Dendritic cell treated with granulocyte-macrophage colony-stimulating factor and Interleukin-4, amounts not matched to agents 40 ng/mL and 50 ng/mL, for 4 days (primary cell): Measurements from ENCODE around the gene GPC1.

ENCODE experiments used
- H3K27ac Mint-ChIP-seq: one replicate; pipeline ENCODE4 v1.8.0; 2022; ENCODE audit warnings: mild to moderate bottlenecking, mixed read lengths
- H3K27me3 Mint-ChIP-seq: one replicate; pipeline ENCODE4 v1.8.0; 2022; ENCODE audit warnings: mild to moderate bottlenecking, mixed read lengths
- H3K36me3 Mint-ChIP-seq: one replicate; pipeline ENCODE4 v1.8.0; 2022; ENCODE audit warnings: low read depth, mixed read lengths
- H3K4me1 Mint-ChIP-seq: one replicate; pipeline ENCODE4 v1.8.0; 2022; ENCODE audit warnings: low read depth, mixed read lengths
- H3K4me3 Mint-ChIP-seq: one replicate; pipeline ENCODE4 v1.8.0; 2022; ENCODE audit warnings: mild to moderate bottlenecking, moderate library complexity, mixed read lengths
- H3K9me3 Mint-ChIP-seq: one replicate; pipeline ENCODE4 v1.8.0; 2022; ENCODE audit warnings: mixed read lengths
- intact Hi-C: fragments of 100-400 bp; cut with micrococcal nuclease; formaldehyde crosslinking; loops from one replicate; pipeline ENCODE4 v1.15.0; 2022

The GPC1 gene

DNA sequence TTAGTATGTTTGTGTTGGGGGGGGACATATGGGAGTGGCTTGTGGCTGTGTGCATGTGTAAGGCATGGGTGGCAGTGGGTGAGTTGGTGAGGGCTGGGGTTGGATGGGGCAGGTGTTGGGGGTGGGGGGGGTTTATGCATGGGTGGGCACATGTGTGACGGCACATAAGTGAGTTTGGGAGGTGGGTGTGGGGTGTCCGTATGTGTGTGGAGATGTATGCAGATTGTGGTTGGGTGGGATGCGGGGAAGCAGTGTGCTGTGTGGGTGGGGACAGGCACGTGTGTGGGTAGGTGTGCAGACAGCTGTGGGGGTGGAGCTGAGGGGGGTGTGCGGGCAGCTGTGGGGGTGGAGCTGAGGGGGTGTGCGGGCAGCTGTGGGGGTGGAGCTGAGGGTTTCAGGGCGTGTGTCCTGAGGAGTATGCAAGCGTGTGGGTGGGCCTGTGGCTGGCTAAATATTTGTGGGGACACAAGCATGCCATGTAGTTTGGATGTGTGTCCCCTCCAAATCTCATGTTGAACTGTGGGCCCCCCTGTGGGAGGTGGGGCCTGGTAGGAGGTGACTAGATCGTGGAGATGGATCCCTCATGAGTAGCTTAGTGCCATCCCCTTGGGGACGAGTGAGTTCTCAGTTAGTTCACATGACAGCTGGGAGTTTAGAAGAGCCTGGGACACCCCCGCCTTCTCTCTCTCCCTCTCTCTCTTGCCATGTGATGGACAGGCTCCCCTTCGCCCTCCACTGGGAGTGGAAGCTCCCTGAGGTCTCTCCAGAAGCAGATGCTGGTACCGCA, 62.9 kb downstream of the GPC1 start:
- Mint-ChIP-seq H3K9me3 (peaks cover 26% of the 10 kb centered on the region), H3K4me1 (no peaks in the 10 kb centered on the region), H3K4me3 (no peak overlapping the region), H3K27ac (no peak overlapping the region), H3K36me3 (peaks cover 74% of the 10 kb centered on the region), H3K27me3 (no peaks in the 10 kb centered on the region)
- intact Hi-C loops = no loop called here

DNA sequence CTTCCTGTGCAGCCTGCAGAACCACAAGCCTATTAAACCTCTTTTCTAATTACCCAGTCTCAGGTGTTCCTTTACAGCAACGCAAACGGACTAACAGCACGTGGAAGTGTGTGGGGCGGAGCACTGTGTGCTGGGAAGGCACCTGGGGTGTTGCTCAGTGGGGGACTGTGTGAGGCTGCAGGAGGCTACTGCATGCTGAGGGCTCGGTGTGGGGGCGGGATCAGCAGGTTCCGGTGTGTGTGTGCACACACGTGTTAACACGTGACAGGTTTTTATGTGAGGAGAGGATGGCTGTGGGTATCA, 63.4 kb downstream of the GPC1 start:
- H3K4me3 Mint-ChIP-seq = no peak overlapping the region
- H3K27ac Mint-ChIP-seq = no peak overlapping the region
- peaks cover 21% of the 10 kb centered on the region for H3K9me3 Mint-ChIP-seq
- H3K27me3 Mint-ChIP-seq = no peaks in the 10 kb centered on the region
- intact Hi-C loops = no loop called here
- no peaks in the 10 kb centered on the region for H3K4me1 Mint-ChIP-seq
- H3K36me3 Mint-ChIP-seq = peaks cover 74% of the 10 kb centered on the region

DNA sequence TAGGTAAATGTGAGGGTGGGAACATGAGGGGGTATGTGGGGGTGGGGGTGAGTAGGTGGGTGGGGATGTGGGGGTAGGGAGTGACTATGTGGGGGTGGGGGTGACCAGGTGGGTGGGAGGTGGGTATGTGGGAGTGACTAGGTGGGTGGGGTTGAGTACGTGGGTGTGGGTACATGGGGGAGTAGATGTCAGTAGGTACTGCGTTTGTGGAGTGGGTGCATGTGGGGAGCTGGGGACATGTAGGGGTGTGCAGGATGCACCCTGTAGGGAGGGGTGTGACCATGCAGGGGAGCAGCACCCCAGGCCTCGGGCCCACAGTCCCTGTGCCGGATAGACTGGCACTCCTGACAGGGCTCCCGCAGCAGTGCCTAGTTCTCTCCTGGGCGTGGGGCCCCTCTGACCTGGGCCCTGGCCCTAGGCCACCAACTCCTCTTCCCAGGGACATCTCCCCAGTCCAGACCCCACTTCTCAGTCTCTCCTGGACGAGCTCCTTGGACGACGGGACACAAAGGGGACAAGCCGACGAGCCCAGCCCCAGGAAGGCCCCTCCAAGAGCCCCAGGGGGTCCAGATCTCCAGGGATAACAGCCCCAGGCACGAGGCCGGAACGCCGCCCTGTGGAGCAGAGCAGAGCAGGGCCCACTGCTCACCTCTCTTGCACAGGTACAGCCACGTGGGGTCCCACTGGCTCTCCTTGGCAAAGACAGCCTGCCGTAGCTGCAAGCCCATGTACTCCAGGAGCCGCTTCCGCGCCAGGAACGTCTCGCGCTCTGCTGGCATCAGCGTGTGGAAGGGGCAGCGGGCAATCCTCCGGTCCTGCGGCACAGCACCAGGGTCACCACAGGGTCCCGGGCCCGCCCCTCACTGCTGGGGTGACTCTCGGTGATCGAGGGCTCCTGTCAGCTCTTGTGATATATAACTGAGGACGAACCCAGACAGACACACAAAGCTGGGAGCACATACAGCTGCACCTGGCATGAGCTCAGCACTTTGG, 64.1 kb downstream of the GPC1 start:
- H3K9me3 Mint-ChIP-seq = peaks cover 14% of the 10 kb centered on the region
- peaks cover 70% of the 10 kb centered on the region for H3K36me3 Mint-ChIP-seq
- no peak overlapping the region for H3K27ac Mint-ChIP-seq
- H3K4me1 Mint-ChIP-seq = no peaks in the 10 kb centered on the region
- no peaks in the 10 kb centered on the region for H3K27me3 Mint-ChIP-seq
- intact Hi-C loops = no loop called here
- H3K4me3 Mint-ChIP-seq = no peak overlapping the region

- Mint-ChIP-seq H3K27me3 (no peaks in the 10 kb centered on the region), H3K36me3 (peaks cover 63% of the 10 kb centered on the region), H3K4me1 (no peaks in the 10 kb centered on the region), H3K4me3 (no peak overlapping the region), H3K27ac (no peak overlapping the region), H3K9me3 (peaks cover 4% of the 10 kb centered on the region)
- intact Hi-C loops = no loop called here
Measured at GRCh38 chr2:240500561-240501423, 65.3 kb downstream of the GPC1 start.

DNA sequence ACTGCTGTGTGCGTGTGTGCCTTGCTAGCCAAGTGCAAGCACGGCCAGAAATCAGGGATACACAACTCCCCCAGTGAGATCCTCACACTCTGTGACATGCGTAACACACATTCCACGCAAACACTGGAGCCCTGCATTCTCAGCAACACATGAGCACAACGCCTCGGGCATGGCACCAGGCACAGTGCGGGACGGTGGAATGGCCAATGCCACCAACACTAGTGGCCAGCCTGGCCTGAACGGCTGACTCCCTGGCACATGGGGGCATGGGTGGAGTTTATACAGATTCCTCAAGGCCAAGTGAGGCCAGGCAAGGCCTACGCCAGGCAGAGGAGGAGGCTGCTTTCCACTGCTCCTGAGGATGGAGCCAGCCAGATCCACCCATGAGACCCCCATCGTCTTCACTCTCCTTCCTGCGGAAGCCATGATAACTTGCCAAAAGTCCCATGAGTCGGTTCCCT, 66.1 kb downstream of the GPC1 start:
- no peak overlapping the region for H3K27ac Mint-ChIP-seq
- H3K4me3 Mint-ChIP-seq = no peak overlapping the region
- H3K27me3 Mint-ChIP-seq = no peaks in the 10 kb centered on the region
- no peaks in the 10 kb centered on the region for H3K4me1 Mint-ChIP-seq
- intact Hi-C loops = no loop called here
- peaks cover 55% of the 10 kb centered on the region for H3K36me3 Mint-ChIP-seq
- H3K9me3 Mint-ChIP-seq = no peaks in the 10 kb centered on the region

- H3K27ac Mint-ChIP-seq = no peak overlapping the region
- intact Hi-C loops = no loop called here
- H3K9me3 Mint-ChIP-seq = no peaks in the 10 kb centered on the region
- no peak overlapping the region for H3K4me3 Mint-ChIP-seq
- no peaks in the 10 kb centered on the region for H3K27me3 Mint-ChIP-seq
- peaks cover 51% of the 10 kb centered on the region for H3K36me3 Mint-ChIP-seq
- H3K4me1 Mint-ChIP-seq = no peaks in the 10 kb centered on the region
Measured at GRCh38 chr2:240502059-240502429, 66.6 kb downstream of the GPC1 start.

DNA sequence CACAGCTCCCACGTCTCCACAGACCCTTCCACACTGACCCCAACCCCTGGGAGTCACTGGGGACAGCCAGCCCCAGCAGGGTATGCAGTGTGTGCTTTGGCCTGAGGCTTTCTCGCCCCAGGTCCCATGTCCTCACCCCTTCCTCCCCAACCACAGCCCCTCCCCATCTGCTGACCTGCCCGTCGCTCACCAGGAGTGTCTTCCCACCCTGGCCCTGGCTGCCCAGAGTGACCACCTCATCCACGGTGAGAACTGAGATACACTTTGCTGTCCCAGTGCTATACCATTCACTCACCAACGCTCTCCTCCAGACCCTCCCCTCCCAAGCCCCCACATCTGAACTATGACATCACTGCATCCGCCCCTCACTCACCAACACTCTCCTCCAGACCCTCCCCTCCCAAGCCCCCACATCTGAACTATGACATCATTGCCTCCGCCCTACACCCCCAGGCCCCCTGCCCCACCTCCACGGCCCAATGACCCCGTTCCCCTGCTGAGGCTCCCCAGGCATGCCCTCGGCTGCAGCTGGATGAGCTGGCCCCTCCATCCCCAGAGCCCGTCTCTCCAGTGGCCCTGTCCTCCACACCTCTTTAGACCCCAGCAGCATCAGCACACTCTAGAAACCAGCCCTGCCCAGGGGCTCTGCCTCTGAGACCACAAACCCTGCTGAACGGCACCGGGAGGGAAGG, 67.1 kb downstream of the GPC1 start:
- Mint-ChIP-seq H3K36me3 (peaks cover 47% of the 10 kb centered on the region), H3K4me3 (no peak overlapping the region)

DNA sequence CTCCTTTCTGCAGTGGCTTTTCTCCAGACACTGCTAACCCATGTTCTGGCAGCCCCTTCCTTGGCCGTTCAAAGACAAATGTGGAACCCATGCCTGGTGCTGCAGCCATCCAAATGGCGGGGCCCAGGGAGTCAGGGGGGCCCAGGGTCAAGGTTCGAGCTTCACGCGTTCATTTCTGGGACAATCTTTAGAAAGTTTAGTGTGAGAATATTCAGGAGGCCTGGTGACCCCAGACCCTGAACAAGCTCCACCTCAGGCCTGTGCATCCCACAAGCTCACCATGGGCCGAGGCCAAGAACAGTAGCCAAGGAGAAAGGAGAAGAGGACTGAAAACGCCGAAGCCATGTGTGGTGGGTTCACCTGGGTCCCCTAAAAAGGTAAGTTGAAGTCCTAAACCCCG, 67.9 kb downstream of the GPC1 start:
- Mint-ChIP-seq H3K27ac (no peak overlapping the region), H3K9me3 (no peaks in the 10 kb centered on the region), H3K27me3 (no peaks in the 10 kb centered on the region), H3K4me1 (no peaks in the 10 kb centered on the region), H3K4me3 (no peak overlapping the region), H3K36me3 (peaks cover 40% of the 10 kb centered on the region)
- intact Hi-C loops = no loop called here

More for the DNA sequence above, 67.1 kb downstream of the GPC1 start:
- intact Hi-C loops = no loop called here
- no peak overlapping the region for H3K27ac Mint-ChIP-seq
- H3K27me3 Mint-ChIP-seq = no peaks in the 10 kb centered on the region
- no peaks in the 10 kb centered on the region for H3K4me1 Mint-ChIP-seq
- H3K9me3 Mint-ChIP-seq = no peaks in the 10 kb centered on the region

GRCh38 chr2:240503848-240504247, 68.4 kb downstream of the GPC1 start:
- Mint-ChIP-seq H3K9me3 (no peaks in the 10 kb centered on the region), H3K4me1 (no peaks in the 10 kb centered on the region), H3K27me3 (no peaks in the 10 kb centered on the region), H3K36me3 (peaks cover 40% of the 10 kb centered on the region), H3K27ac (no peak overlapping the region), H3K4me3 (no peak overlapping the region)
- intact Hi-C loops = no loop called here

DNA sequence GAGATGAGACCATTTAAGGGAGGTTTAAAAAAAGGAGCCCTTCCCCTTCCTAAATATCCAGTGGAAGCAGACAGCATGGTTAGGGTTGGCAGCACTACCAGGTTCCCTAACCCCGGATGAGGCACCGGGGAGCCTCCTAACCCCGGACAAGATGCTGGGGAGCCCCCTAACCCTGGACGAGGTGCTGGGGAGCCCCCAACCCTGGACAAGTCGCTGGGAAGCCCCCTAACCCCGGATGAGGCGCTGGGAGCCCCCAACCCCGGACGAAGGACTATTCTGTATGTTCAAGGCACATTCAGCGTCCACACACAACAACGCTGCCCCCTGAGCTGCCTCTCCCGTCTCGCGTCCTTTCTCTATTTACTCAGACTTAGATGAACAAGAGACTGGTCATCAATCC, 70.4 kb downstream of the GPC1 start:
- no peak overlapping the region for H3K27ac Mint-ChIP-seq
- no peak overlapping the region for H3K4me3 Mint-ChIP-seq
- H3K36me3 Mint-ChIP-seq = peaks cover 27% of the 10 kb centered on the region
- intact Hi-C loops = no loop called here
- no peaks in the 10 kb centered on the region for H3K27me3 Mint-ChIP-seq
- H3K9me3 Mint-ChIP-seq = no peaks in the 10 kb centered on the region
- H3K4me1 Mint-ChIP-seq = peaks cover 6% of the 10 kb centered on the region

DNA sequence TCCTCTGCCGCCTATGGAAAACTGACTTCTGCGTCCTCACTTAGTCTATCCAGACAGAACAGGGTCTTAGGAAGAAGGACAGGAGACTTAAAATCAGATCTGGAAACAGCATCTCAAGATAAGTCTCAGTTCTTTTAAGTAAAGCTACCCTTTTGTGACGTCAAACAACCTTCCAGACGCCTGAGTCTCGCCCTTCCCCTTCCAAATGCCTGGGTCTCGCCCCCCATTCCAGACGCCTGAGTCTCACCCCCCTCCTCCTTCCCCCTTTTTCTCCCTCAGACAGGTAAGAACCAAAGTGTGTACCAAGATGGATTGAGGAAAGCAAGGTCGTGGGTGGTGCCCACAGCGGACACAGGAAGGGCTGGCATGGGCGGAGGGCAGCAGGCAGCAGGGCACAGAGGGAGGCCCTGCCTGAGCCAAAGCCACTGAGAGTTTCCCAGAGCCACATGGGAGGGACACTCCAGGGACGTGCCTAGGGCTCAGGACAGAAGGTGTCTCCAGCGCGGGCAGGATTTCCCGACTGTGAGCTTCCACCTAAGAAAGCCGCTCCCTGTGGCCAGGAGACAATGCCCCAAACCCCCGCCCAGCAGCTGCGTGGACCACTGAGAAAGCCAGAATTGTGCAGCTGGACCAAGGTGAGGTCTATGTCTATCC, 71.1 kb downstream of the GPC1 start:
- no peak overlapping the region for H3K27ac Mint-ChIP-seq
- no peaks in the 10 kb centered on the region for H3K9me3 Mint-ChIP-seq
- no peaks in the 10 kb centered on the region for H3K27me3 Mint-ChIP-seq
- no peak overlapping the region for H3K4me3 Mint-ChIP-seq
- intact Hi-C loops = no loop called here
- peaks cover 30% of the 10 kb centered on the region for H3K36me3 Mint-ChIP-seq
- peaks cover 6% of the 10 kb centered on the region for H3K4me1 Mint-ChIP-seq

DNA sequence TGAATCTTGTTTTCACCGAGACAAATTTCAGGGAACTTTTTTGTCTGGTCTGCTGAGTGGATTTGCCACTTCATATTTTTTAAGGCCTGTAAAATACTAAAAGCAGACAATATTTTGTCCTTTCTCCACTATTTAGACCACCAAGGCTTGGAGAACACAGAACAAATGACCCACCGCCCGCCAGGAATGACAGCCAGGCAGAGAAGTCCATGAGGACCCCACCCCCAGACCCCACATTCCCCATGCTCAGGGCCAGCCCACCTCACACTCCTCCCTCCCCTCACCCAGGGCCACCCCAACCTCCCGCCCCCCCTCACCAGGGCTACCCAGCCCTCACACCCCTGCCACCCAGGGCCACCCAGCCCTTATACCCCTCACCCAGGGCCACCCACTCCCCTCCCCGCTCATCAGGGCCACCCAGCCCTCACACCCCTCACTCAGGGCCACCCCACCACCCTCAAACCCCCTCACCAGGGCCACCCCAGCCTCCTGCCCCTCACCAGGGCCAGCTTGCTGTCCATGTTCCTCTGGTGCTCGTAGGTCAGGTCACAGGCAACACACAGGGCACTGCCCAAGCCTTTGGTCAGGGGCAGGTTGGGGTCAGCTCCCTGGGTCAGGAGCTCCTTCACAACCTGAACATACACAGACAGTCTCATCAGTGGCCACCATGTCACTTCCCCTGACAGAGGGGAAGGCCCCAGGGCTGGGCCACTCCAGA, 71.8 kb downstream of the GPC1 start:
- H3K27ac Mint-ChIP-seq = no peak overlapping the region
- intact Hi-C loops = no loop called here

More for the DNA sequence above, 71.8 kb downstream of the GPC1 start:
- H3K9me3 Mint-ChIP-seq = no peaks in the 10 kb centered on the region
- no peaks in the 10 kb centered on the region for H3K27me3 Mint-ChIP-seq
- peaks cover 36% of the 10 kb centered on the region for H3K36me3 Mint-ChIP-seq
- no peak overlapping the region for H3K4me3 Mint-ChIP-seq
- peaks cover 6% of the 10 kb centered on the region for H3K4me1 Mint-ChIP-seq
